T-helper 22 cell (primary cell): ENCODE measurements around the gene MPP2.
A peak's percentile ranks its signal among the peaks of the same experiment; 100 is the strongest.
"Not testable (repeated sequence)": the region's sequence is repeated elsewhere in the genome, so short reads cannot be mapped to it uniquely, and the experiment has no call there.

Experiments
- DNase-seq: peaks from one replicate; pipeline ENCODE4 v3.0.0-alpha.2; 2020; ENCODE audit warnings: low read depth

MPP2 gene

GRCh38 chr17:43900858-43901754 is 6.2 kb downstream of the MPP2 start:
- DNase-seq, result no peak

- peak; percentile 67 for DNase-seq
Measured at GRCh38 chr17:43900183-43900857, 7.0 kb downstream of the MPP2 start.

GRCh38 chr17:43898446-43898845 is 8.9 kb downstream of the MPP2 start:
- no peak for DNase-seq

GRCh38 chr17:43897831-43898230 is 9.5 kb downstream of the MPP2 start:
- no peak for DNase-seq

- DNase-seq, result not testable (repeated sequence)
Measured at GRCh38 chr17:43894494-43894893, 12.8 kb downstream of the MPP2 start.

GRCh38 chr17:43892647-43892952 is 14.7 kb downstream of the MPP2 start:
- DNase-seq, result no peak

- no peak for DNase-seq
Measured at GRCh38 chr17:43891851-43892646, 15.3 kb downstream of the MPP2 start.

GRCh38 chr17:43890240-43890639 is 17.1 kb downstream of the MPP2 start:
- DNase-seq, result no peak

GRCh38 chr17:43888548-43888947 is 18.8 kb downstream of the MPP2 start:
- DNase-seq, result no peak

GRCh38 chr17:43882761-43883415 is 24.4 kb downstream of the MPP2 start:
- DNase-seq, result no peak

- no peak for DNase-seq
Measured at GRCh38 chr17:43881758-43882505, 25.4 kb downstream of the MPP2 start.

- no peak for DNase-seq
Measured at GRCh38 chr17:43881181-43881580, 26.2 kb downstream of the MPP2 start.

GRCh38 chr17:43880420-43880991 is 26.8 kb downstream of the MPP2 start:
- no peak for DNase-seq

GRCh38 chr17:43879723-43880419 is 27.5 kb downstream of the MPP2 start:
- DNase-seq, result no peak

GRCh38 chr17:43878260-43879175 is 28.8 kb downstream of the MPP2 start:
- no peak for DNase-seq

- no peak for DNase-seq
Measured at GRCh38 chr17:43877451-43878155, 29.7 kb downstream of the MPP2 start.

GRCh38 chr17:43877031-43877430 is 30.3 kb downstream of the MPP2 start:
- DNase-seq, result no peak

- no peak for DNase-seq
Measured at GRCh38 chr17:43875476-43876147, 31.7 kb downstream of the MPP2 start.
